ENCODE measurements around the gene RNF208. TPM values are rescaled to one million over a fixed set of nuclear protein-coding genes. Genes with fewer than 3 reads are reported as not detected.
A peak's percentile ranks its signal among the peaks of the same experiment; 100 is the strongest.

Gene RNF208
- total RNA-seq, 1 donor from 2014 or later: 12.1 TPM

- TF ChIP-seq CTCF (conservative IDR thresholded peaks at IDR 0.05): no peak
- Mint-ChIP-seq H3K27me3 (no peaks in the 10 kb centered on the region), H3K4me1 (ENCODE audit: unreplicated experiment) (peaks cover 3% of the 10 kb centered on the region), H3K9me3 (no peaks in the 10 kb centered on the region), H3K4me3 (no peak overlapping the region), H3K36me3 (no peaks in the 10 kb centered on the region), H3K27ac (no peak overlapping the region)
- no peak for DNase-seq (ENCODE audit: extremely low spot score, unreplicated experiment)
Observed at GRCh38 chr9:137213160-137214060, 8.6 kb downstream of the RNF208 start.

GRCh38 chr9:137212520-137212919, 9.5 kb downstream of the RNF208 start:
- Mint-ChIP-seq H3K9me3 (no peaks in the 10 kb centered on the region), H3K36me3 (peaks cover 2% of the 10 kb centered on the region), H3K4me3 (no peak overlapping the region), H3K27me3 (no peaks in the 10 kb centered on the region), H3K27ac (no peak overlapping the region), H3K4me1 (ENCODE audit: unreplicated experiment) (peaks cover 4% of the 10 kb centered on the region)
- DNase-seq (ENCODE audit: extremely low spot score, unreplicated experiment): no peak
- TF ChIP-seq CTCF (conservative IDR thresholded peaks at IDR 0.05): no peak

GRCh38 chr9:137211532-137211931, 10.5 kb downstream of the RNF208 start:
- DNase-seq (ENCODE audit: extremely low spot score, unreplicated experiment): no peak
- H3K4me3 Mint-ChIP-seq: no peak overlapping the region
- peaks cover 6% of the 10 kb centered on the region for H3K36me3 Mint-ChIP-seq
- H3K27me3 Mint-ChIP-seq: no peaks in the 10 kb centered on the region
- H3K4me1 Mint-ChIP-seq (ENCODE audit: unreplicated experiment): peaks cover 7% of the 10 kb centered on the region
- no peak for TF ChIP-seq CTCF (conservative IDR thresholded peaks at IDR 0.05)
- no peak overlapping the region for H3K27ac Mint-ChIP-seq
- no peaks in the 10 kb centered on the region for H3K9me3 Mint-ChIP-seq

GRCh38 chr9:137206602-137207001, 15.4 kb downstream of the RNF208 start:
- DNase-seq (ENCODE audit: extremely low spot score, unreplicated experiment): no peak
- Mint-ChIP-seq H3K4me3 (peak overlapping the region; percentile 94), H3K9me3 (no peaks in the 10 kb centered on the region), H3K36me3 (peaks cover 6% of the 10 kb centered on the region), H3K27me3 (no peaks in the 10 kb centered on the region), H3K27ac (peak overlapping the region; percentile 86), H3K4me1 (ENCODE audit: unreplicated experiment) (peaks cover 24% of the 10 kb centered on the region)
- no peak for TF ChIP-seq CTCF (conservative IDR thresholded peaks at IDR 0.05)

GRCh38 chr9:137205126-137206069, 16.6 kb downstream of the RNF208 start, which contains the start of the genes NDOR1 and TMEM203:
Gene NDOR1, plus strand, starts transcription at chr9:137205700. Its CDS starts 78 bp downstream, at chr9:137205778.
Gene TMEM203, minus strand, starts transcription at chr9:137205648. Its CDS starts 234 bp downstream, at chr9:137205414.
- no peak for TF ChIP-seq CTCF (conservative IDR thresholded peaks at IDR 0.05)
- Mint-ChIP-seq H3K4me3 (peak within 1 kb of the TSS; percentile 94), H3K27me3 (no peaks in the 10 kb centered on the region), H3K4me1 (ENCODE audit: unreplicated experiment) (peaks cover 27% of the 10 kb centered on the region), H3K9me3 (no peaks in the 10 kb centered on the region), H3K27ac (peak within 1 kb of the TSS; percentile 91), H3K36me3 (peaks cover 6% of the 10 kb centered on the region)
- peak; percentile 93 for DNase-seq (ENCODE audit: extremely low spot score, unreplicated experiment)

Data from type B pancreatic cell (in vitro differentiated cells).